Measurements from ENCODE around the gene XYLT2. TPM values are rescaled to one million over a fixed set of nuclear protein-coding genes. Genes with fewer than 3 reads are reported as not detected.

The XYLT2 gene
- total and polyA plus RNA-seq, 2 of the 13 experiments (the other 11 are each of a cell fraction or from before 2014, with no cell fraction given), result 17.0 to 22.1 TPM

- TF ChIP-seq CREBL2 (CRISPR knock-in tag; IDR thresholded peaks at IDR 0.05; ENCODE audit: borderline replicate concordance) (peak; percentile 78; the same call in 1 of the 2 replicates), NR3C1 (CRISPR knock-in tag; IDR thresholded peaks at IDR 0.05) (no peak), SYNCRIP (IDR thresholded peaks at IDR 0.05; ENCODE audit: insufficient read depth, low read depth, low read length) (no peak), ZNF331 (CRISPR knock-in tag; IDR thresholded peaks at IDR 0.05) (no peak), PBX2 (CRISPR knock-in tag; IDR thresholded peaks at IDR 0.05) (no peak), ZNF607 (CRISPR knock-in tag; IDR thresholded peaks at IDR 0.05; ENCODE audit: borderline replicate concordance) (no peak), ZNF816 (CRISPR knock-in tag; IDR thresholded peaks at IDR 0.05; ENCODE audit: borderline replicate concordance) (peak; percentile 65; the same call in 1 of the 2 replicates), ZNF549 (CRISPR knock-in tag; IDR thresholded peaks at IDR 0.05) (no peak), GRHL1 (CRISPR knock-in tag; conservative IDR thresholded peaks at IDR 0.05) (no peak), ZNF337 (CRISPR knock-in tag; IDR thresholded peaks at IDR 0.05; ENCODE audit: borderline replicate concordance, low read depth) (no peak), HDAC1 (CRISPR knock-in tag; IDR thresholded peaks at IDR 0.05) (peak; percentile 72; the same call in 1 of the 2 replicates), REST (IDR thresholded peaks at IDR 0.05; ENCODE audit: borderline replicate concordance in 1 of 2, low read depth in 1 of 2, low read length in 2 of 2) (no peak), ZHX1 (CRISPR knock-in tag; IDR thresholded peaks at IDR 0.05; ENCODE audit: low read depth) (no peak), ZFP82 (CRISPR knock-in tag; IDR thresholded peaks at IDR 0.05; ENCODE audit: borderline replicate concordance) (0 out of 2 replicates have a peak, but pooled peaks have one; percentile 60), KDM3A (CRISPR knock-in tag; IDR thresholded peaks at IDR 0.05; ENCODE audit: low read depth) (peak; percentile 59; the same call in 1 of the 2 replicates), NFKB2 (CRISPR knock-in tag; IDR thresholded peaks at IDR 0.05; ENCODE audit: borderline replicate concordance) (peak; percentile 40; the same call in 1 of the 2 replicates), ZNF562 (CRISPR knock-in tag; IDR thresholded peaks at IDR 0.05; ENCODE audit: borderline replicate concordance) (no peak), RXRA (CRISPR knock-in tag; IDR thresholded peaks at IDR 0.05) (peak; percentile 67)
These were observed 589 bp downstream of the XYLT2 start (continued) for GRCh38 chr17:50346313-50347116.

Measured in HepG2 (cell line).